Type B pancreatic cell (in vitro differentiated cells): ENCODE measurements around the gene ZNF263. TPM values are rescaled to one million over a fixed set of nuclear protein-coding genes. Genes with fewer than 3 reads are reported as not detected.

Source experiments
- DNase-seq: peaks from one replicate; pipeline ENCODE4 v3.0.0; 2021; ENCODE audit warnings: mixed read lengths; ENCODE audit not compliant: unreplicated experiment; ENCODE audit errors: extremely low spot score
- H3K27ac Mint-ChIP-seq: 2 replicates; pipeline ENCODE4 v1.8.0; 2021; ENCODE audit warnings: mild to moderate bottlenecking, mixed read lengths
- H3K27me3 Mint-ChIP-seq: 2 replicates; pipeline ENCODE4 v1.8.0; 2021; ENCODE audit warnings: mixed read lengths
- H3K36me3 Mint-ChIP-seq: 2 replicates; pipeline ENCODE4 v1.8.0; 2021; ENCODE audit warnings: mixed read lengths
- H3K4me1 Mint-ChIP-seq: one replicate; pipeline ENCODE4 v1.8.0; 2021; ENCODE audit warnings: mixed read lengths; ENCODE audit not compliant: unreplicated experiment
- H3K4me3 Mint-ChIP-seq: 2 replicates; pipeline ENCODE4 v1.8.0; 2021; ENCODE audit warnings: mild to moderate bottlenecking, mixed read lengths
- H3K9me3 Mint-ChIP-seq: 2 replicates; pipeline ENCODE4 v1.8.0; 2021; ENCODE audit warnings: mixed read lengths
- total RNA-seq: library from RNA; stranded (reverse); gene quantifications from 2 replicates; pipeline ENCODE4 v1.2.1, GENCODE V29; 2021; ENCODE audit warnings: low replicate concordance
- TF ChIP-seq, protein P1 (sequence below): fragments of 200-600 bp; sonication (generic); conservative IDR thresholded peaks from 2 replicates; pipeline ENCODE4 v1.5.0; 2021; ENCODE audit warnings: antibody characterized with exemption, mild to moderate bottlenecking

ZNF263 gene
- total RNA-seq, 1 donor from 2014 or later, result 27.7 TPM

DNA sequence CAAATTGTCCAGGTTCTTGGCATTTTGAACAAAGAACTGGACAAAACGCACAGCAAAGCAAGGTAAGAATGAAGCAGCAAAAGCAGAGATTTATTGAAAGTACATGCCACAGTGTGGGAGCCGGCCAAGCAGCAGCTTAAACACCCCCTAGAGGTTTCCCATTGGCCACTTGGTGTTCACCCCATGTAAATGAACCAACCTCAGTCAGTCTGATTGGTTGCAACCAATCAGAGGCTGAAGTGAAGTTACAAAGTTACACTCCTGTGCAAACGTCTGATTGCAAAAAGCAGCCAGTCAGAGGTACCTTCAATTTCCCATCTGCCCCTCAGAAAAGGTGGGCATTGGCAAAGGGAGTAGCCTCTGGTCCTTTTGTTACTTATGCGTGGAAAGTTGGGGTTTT lies 8.8 kb upstream of the ZNF263 start:
- Mint-ChIP-seq H3K9me3 (no peaks in the 10 kb centered on the region), H3K36me3 (no peaks in the 10 kb centered on the region), H3K27ac (no peak overlapping the region), H3K4me3 (no peak overlapping the region), H3K27me3 (peaks cover 34% of the 10 kb centered on the region), H3K4me1 (no peaks in the 10 kb centered on the region)
- TF ChIP-seq, protein P1, sequence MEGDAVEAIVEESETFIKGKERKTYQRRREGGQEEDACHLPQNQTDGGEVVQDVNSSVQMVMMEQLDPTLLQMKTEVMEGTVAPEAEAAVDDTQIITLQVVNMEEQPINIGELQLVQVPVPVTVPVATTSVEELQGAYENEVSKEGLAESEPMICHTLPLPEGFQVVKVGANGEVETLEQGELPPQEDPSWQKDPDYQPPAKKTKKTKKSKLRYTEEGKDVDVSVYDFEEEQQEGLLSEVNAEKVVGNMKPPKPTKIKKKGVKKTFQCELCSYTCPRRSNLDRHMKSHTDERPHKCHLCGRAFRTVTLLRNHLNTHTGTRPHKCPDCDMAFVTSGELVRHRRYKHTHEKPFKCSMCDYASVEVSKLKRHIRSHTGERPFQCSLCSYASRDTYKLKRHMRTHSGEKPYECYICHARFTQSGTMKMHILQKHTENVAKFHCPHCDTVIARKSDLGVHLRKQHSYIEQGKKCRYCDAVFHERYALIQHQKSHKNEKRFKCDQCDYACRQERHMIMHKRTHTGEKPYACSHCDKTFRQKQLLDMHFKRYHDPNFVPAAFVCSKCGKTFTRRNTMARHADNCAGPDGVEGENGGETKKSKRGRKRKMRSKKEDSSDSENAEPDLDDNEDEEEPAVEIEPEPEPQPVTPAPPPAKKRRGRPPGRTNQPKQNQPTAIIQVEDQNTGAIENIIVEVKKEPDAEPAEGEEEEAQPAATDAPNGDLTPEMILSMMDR, result no peak
- no peak for DNase-seq

DNA sequence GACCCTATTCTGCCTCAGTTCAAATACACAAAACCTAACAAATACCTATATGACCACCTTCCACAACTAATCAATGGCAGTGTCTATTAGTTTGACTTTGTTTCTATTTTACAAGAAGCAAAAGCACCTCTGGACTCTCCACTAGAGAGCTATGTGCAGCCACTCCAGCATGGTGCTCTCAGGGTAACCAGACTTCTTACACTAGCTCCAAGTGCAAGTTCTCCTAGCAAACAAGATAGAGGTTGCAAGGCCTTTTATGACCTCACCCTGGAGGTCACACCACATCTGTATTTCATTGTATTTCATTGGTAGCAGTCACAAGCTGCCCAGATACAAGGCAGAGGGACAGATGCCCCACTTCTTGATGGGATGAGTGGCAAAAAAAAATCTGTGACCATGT lies 8.3 kb upstream of the ZNF263 start:
- Mint-ChIP-seq H3K36me3 (no peaks in the 10 kb centered on the region), H3K4me1 (no peaks in the 10 kb centered on the region), H3K9me3 (no peaks in the 10 kb centered on the region), H3K27me3 (peaks cover 34% of the 10 kb centered on the region), H3K4me3 (no peak overlapping the region), H3K27ac (no peak overlapping the region)
- no peak for DNase-seq
- TF ChIP-seq, protein P1, result no peak

DNA sequence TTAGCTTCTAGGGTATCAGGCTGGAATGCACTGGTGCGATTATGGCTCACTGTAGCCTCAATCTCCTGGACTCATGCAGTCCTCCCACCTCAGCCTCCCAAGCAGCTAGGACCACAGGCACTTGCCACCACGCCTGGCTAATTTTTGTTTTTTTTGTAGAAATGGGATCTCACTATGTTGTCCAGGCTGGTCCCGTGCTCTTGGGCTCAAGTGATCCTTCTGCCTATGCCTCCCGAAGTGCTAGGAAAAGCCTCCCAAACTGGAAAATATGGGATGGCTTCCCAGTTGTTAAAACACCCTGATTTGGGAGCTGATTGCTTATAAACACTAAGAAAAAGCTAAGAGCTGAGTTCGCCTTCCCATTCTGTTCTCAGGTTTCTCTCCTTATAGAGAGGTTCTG lies 6.6 kb upstream of the ZNF263 start:
- TF ChIP-seq, protein P1, result no peak
- H3K9me3 Mint-ChIP-seq, result no peaks in the 10 kb centered on the region
- no peak overlapping the region for H3K27ac Mint-ChIP-seq
- H3K36me3 Mint-ChIP-seq, result no peaks in the 10 kb centered on the region
- H3K4me1 Mint-ChIP-seq, result no peaks in the 10 kb centered on the region
- peaks cover 34% of the 10 kb centered on the region for H3K27me3 Mint-ChIP-seq
- H3K4me3 Mint-ChIP-seq, result no peak overlapping the region
- DNase-seq, result no peak

DNA sequence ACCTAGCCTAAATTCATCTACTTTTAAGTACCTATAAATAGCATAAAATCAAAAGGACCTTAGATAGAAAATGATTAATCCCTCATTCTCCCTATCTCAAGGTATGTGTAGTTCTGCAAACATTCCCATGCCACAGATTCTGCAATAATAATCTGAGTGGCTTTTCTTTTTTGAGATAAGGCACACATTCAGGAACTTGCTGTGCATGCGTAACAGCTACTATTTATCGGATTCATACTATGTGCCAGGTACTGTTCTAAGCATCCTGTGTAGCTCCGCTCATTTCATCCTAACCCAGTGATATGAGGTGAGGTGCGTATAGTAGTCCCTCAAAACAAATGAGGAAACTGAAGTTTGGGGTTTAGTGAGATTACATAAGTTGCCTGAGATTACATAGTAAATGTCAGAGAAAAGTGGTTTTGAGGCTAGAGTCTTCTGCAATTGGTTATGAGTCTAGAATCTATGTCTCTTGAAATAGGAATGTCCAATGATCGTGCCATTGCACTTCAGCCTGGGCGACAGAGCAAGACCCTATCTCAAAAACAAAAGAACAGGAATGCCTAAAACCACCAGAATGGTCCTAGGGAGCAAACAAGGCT lies 2.0 kb upstream of the ZNF263 start:
- peaks cover 14% of the 10 kb centered on the region for H3K4me1 Mint-ChIP-seq
- TF ChIP-seq, protein P1, result no peak
- H3K27ac Mint-ChIP-seq, result peak overlapping the region; percentile 43
- peaks cover 23% of the 10 kb centered on the region for H3K36me3 Mint-ChIP-seq
- peaks cover 19% of the 10 kb centered on the region for H3K27me3 Mint-ChIP-seq
- no peaks in the 10 kb centered on the region for H3K9me3 Mint-ChIP-seq
- peak overlapping the region; percentile 72 for H3K4me3 Mint-ChIP-seq
- no peak for DNase-seq

DNA sequence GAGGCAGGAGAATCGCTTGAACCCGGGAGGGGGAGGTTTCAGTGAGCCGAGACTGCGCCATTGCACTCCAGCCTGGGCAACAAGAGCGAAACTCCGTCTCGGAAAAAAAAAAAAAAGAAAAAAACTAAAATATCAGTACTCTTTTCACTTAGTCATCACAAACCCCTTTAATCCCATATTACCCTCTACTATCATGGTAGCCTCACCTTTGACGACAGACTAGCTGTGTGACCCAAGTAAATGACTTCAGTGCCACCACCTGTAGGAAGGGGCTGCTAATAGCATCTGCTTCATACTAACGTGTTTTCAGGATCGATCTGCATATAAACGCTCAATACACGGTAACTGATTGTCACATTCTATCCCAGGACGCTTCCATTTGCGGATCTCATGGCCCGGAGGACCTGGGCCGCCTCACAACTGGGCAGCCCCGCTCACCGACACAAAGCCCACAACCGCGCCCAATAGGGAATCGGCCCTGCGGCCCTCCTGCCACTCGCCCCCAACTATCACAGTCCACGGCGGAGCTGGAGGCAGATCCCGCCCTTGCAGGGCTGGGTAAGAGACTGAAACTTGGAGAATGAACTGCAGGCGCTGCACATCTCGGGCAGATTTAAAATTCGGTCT lies 1.1 kb upstream of the ZNF263 start:
- H3K4me1 Mint-ChIP-seq, result peaks cover 14% of the 10 kb centered on the region
- peak overlapping the region; percentile 99 for H3K27ac Mint-ChIP-seq
- H3K36me3 Mint-ChIP-seq, result peaks cover 30% of the 10 kb centered on the region
- TF ChIP-seq, protein P1, result peak; percentile 17
- H3K27me3 Mint-ChIP-seq, result peaks cover 10% of the 10 kb centered on the region
- no peak for DNase-seq
- peak overlapping the region; percentile 97 for H3K4me3 Mint-ChIP-seq
- H3K9me3 Mint-ChIP-seq, result no peaks in the 10 kb centered on the region
